Tibial nerve (tissue), 4 donors: ENCODE data around the gene PNMA6A. TPM values are rescaled to one million over a fixed set of nuclear protein-coding genes. Genes with fewer than 3 reads are reported as not detected.

Experiments used
- DNase-seq, 2 donors: peaks; one replicate each; pipeline ENCODE4 v3.0.0-alpha.2; 2019; ENCODE audit warnings: low spot score in 2 of 2
- H3K27ac ChIP-seq, 4 donors: fragments of 200-600 bp; sonication (generic) in 3 of 4; one replicate each; pipeline ENCODE4 v1.5.1; 2017 to 2019; ENCODE audit warnings: mild to moderate bottlenecking in 1 of 4
- H3K27me3 ChIP-seq, 2 donors: fragments of 200-600 bp; sonication (generic) in 1 of 2; one replicate each; pipeline versions ENCODE4 v1.5.1 to v1.6.0; 2017 to 2019
- H3K36me3 ChIP-seq, 3 donors: fragments of 200-600 bp; sonication (generic); one replicate each; pipeline ENCODE4 v1.5.1; 2018 to 2019
- H3K4me1 ChIP-seq, 4 donors: fragments of 200-600 bp; sonication (generic) in 3 of 4; one replicate each; pipeline ENCODE4 v1.5.1; 2017 to 2019
- H3K4me3 ChIP-seq, 4 donors: fragments of 200-600 bp; sonication (generic) in 3 of 4; one replicate each; pipeline ENCODE4 v1.5.1; 2017 to 2019; ENCODE audit warnings: mild to moderate bottlenecking in 1 of 4, moderate library complexity in 1 of 4
- H3K9me3 ChIP-seq, 4 donors: fragments of 200-600 bp; sonication (generic) in 3 of 4; one replicate each; pipeline ENCODE4 v1.5.1; 2017 to 2019
- EP300 ChIP-seq, 2 donors: sonication (generic); formaldehyde crosslinking; IDR thresholded peaks; one replicate each; pipeline ENCODE4 v1.6.1; 2017; ENCODE audit warnings: antibody characterized with exemption in 2 of 2, mild to moderate bottlenecking in 1 of 2
- POLR2A ChIP-seq, 2 donors: fragments of 450-650 bp; IDR thresholded peaks; one replicate each; pipeline ENCODE4 v1.6.1; 2017; ENCODE audit warnings: antibody characterized with exemption in 2 of 2, mild to moderate bottlenecking in 2 of 2, moderate library complexity in 2 of 2
- WGBS, 2 donors: methylation state at CpG; one replicate each; pipeline ENCODE4 v1.1.5; 2018; 5-methylcytosine and 5-hydroxymethylcytosine counted together
- total RNA-seq, 4 donors: library from RNA; depleted of rRNA; stranded (reverse); fragments of >200 nt; gene quantifications; one replicate each; pipeline ENCODE4 v1.1.0, GENCODE V29; 2016
- TF ChIP-seq, protein P1 (sequence below), 5 experiments: fragments of 200-600 bp in 3 of 5; fragments of 450-650 bp in 2 of 5; sonication (generic) in 3 of 5; IDR thresholded peaks; one replicate each; pipeline ENCODE4 v1.5.1; 2016 to 2019; ENCODE audit warnings: antibody characterized with exemption in 5 of 5, mild to moderate bottlenecking in 3 of 5, moderate library complexity in 2 of 5

The PNMA6A gene
- total RNA-seq, 4 donors from 2014 or later, result 1.8 to 3.6 (median 2.2) TPM

DNA sequence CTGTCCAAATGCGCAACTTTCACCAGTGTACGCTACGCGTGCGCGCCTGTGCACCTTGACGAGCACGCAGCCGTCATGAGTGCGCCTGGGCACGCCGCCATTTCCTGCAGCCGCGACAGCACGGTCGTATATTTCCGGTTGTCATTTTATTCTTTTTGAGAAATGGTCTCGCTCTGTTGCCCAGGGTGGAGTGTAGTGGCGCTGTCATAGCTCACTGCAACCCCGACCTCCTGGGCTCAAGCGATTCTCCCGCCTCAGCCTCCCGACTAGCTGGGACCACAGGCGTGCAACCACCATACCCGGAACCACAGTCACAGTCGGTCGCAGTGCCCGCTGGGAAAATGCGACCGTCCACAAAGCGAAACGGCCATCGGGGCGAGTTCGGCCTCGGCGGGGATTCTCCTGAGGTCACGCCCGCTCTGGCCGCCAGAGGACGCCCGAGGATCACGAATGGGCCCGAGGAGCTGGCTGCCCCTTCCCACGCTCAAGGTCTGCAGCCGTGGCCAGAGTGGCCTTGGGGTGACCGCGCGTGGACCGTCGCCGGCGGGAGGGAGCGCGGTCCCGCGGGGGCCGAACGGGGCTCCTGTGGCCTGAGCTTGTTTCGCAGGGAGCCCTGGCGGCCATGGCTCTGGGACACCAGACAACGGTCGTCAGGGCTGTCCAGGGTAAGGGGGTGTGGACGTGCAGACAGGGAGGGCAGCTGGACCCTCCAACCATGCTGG lies 39.7 kb upstream of the PNMA6A start:
- H3K27ac ChIP-seq, result peak overlapping the region in 1 of 4 donors; percentile 19
- H3K4me1 ChIP-seq, result peaks cover 0 to 6% (median 0%) of the 10 kb centered on the region in 4 donors
- peak; percentile 41 to 68 for DNase-seq
- H3K36me3 ChIP-seq, result no peaks in the 10 kb centered on the region
- no peaks in the 10 kb centered on the region for H3K9me3 ChIP-seq
- no peak for TF ChIP-seq EP300 (IDR thresholded peaks at IDR 0.05)
- TF ChIP-seq, protein P1, sequence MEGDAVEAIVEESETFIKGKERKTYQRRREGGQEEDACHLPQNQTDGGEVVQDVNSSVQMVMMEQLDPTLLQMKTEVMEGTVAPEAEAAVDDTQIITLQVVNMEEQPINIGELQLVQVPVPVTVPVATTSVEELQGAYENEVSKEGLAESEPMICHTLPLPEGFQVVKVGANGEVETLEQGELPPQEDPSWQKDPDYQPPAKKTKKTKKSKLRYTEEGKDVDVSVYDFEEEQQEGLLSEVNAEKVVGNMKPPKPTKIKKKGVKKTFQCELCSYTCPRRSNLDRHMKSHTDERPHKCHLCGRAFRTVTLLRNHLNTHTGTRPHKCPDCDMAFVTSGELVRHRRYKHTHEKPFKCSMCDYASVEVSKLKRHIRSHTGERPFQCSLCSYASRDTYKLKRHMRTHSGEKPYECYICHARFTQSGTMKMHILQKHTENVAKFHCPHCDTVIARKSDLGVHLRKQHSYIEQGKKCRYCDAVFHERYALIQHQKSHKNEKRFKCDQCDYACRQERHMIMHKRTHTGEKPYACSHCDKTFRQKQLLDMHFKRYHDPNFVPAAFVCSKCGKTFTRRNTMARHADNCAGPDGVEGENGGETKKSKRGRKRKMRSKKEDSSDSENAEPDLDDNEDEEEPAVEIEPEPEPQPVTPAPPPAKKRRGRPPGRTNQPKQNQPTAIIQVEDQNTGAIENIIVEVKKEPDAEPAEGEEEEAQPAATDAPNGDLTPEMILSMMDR (IDR thresholded peaks at IDR 0.05), result peak; percentile 70 to 94 (median 84)
- WGBS, 2 donors, result 55 to 58% methylated on average over 18 to 48 of the region's 64 CpGs
- no peaks in the 10 kb centered on the region for H3K27me3 ChIP-seq
- peak overlapping the region in 3 of 4 donors; percentile 14 to 43 (median 40) for H3K4me3 ChIP-seq

DNA sequence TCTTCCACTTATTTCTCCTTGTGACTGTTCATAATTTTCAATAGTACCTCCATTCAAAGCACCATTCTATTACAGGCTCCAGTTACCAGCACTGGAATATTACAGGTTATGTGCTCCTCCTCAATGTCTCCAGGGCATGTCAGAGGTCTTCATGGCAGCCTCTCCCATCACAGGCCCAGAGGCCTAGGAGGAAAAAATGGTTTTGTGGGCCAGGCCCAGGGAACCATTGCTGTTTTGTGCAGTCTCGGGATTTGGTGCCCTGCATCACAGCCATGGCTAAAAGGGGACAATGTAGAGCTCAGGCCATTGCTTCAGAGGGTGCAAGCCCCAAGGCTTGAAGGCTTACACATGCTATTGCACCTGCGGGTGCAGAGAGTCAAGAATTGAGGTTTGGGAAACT lies 23.2 kb upstream of the PNMA6A start:
- no peaks in the 10 kb centered on the region for H3K27me3 ChIP-seq
- H3K4me3 ChIP-seq, result no peak overlapping the region
- 89 to 100% methylated on average over 1 to 2 of the region's 2 CpGs for WGBS, 2 donors
- no peaks in the 10 kb centered on the region for H3K36me3 ChIP-seq
- H3K4me1 ChIP-seq, result no peaks in the 10 kb centered on the region
- DNase-seq, result no peak
- no peak overlapping the region for H3K27ac ChIP-seq
- TF ChIP-seq POLR2A (IDR thresholded peaks at IDR 0.05) (no peak), EP300 (IDR thresholded peaks at IDR 0.05) (no peak)
- TF ChIP-seq, protein P1 (IDR thresholded peaks at IDR 0.05), result no peak
- peaks cover 0 to 4% (median 2%) of the 10 kb centered on the region in 4 donors for H3K9me3 ChIP-seq

DNA sequence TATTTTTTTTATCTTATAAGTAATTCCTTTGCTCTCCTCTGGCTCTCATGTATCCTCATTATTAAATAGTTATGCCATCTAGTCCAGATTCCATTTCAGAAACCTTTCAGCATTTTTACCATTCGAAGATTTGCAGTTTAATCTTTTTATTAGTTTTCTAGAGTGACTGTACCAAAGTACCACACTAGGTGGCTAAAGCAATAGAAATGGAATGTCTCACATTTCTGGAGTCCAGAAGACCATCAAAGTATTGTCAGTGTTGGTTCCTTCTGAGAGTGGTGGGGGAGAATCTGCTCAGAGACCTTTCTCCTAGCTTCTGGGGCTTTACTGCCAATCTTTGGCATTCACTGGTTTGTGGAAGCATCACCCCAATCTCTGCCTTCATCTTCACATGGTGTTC lies 19.7 kb upstream of the PNMA6A start:
- TF ChIP-seq POLR2A (IDR thresholded peaks at IDR 0.05), result no peak
- no peak for TF ChIP-seq EP300 (IDR thresholded peaks at IDR 0.05)
- TF ChIP-seq, protein P1 (IDR thresholded peaks at IDR 0.05), result no peak
- DNase-seq, result no peak
- peaks cover 0 to 13% (median 0%) of the 10 kb centered on the region in 4 donors for H3K4me1 ChIP-seq
- H3K9me3 ChIP-seq, result peaks cover 0 to 4% (median 2%) of the 10 kb centered on the region in 4 donors
- H3K36me3 ChIP-seq, result no peaks in the 10 kb centered on the region
- H3K4me3 ChIP-seq, result no peak overlapping the region
- 70 to 92% methylated on average over 1 of the region's 1 CpG for WGBS, 2 donors
- peaks cover 0 to 15% of the 10 kb centered on the region in 2 donors for H3K27me3 ChIP-seq
- H3K27ac ChIP-seq, result no peak overlapping the region

DNA sequence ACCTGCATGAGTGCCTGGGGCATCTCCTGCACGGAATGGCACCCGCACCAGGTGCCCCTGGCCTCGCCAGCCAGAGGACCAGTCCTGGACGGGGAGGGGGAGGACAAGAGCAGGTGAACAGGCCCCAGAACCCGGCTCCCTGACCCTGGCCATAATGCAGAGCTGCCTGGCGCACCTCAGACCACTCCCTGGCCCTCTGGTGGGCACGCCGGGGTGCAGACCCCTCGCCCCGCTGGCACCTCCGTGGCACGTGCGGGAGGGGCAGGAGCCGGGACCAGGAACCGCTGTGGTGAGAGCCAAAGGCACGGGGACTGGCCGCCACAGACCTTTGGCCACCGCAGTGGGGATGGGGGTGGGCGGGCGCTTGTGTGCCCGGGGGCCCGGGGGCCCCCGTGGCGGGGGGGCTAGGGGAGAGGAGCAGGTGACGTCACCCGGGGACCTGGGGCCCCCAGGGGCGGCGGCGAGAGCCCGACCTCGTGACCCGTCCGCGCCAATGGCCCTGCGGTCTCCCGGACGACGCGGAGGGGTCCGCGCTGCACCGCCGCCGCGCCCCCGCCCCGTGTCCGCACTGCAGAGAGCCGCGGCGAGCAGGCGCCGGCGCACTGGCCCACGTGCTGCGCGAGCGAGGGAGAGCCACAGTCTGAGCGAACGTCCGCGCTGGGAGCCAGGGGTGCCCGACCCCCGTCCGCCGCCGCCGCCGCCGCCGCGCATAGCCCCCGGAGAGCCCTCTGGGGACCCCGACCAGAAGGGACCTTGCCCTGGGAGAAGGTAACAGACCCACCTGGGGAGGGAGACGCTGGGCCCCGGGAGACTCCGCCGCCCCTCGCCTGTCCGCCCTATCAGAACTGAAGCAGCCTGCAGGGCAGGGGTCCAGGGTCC lies 16.1 kb upstream of the PNMA6A start, which contains the start of gene PNMA3:
Gene PNMA3, plus strand, starts transcription at position 600 of the 879 bp plus-strand sequence. CDS start 586 bp downstream, outside the sequence.
- TF ChIP-seq, protein P1 (IDR thresholded peaks at IDR 0.05), result no peak
- TF ChIP-seq POLR2A (IDR thresholded peaks at IDR 0.05) (no peak), EP300 (IDR thresholded peaks at IDR 0.05) (no peak)
- H3K9me3 ChIP-seq, result no peaks in the 10 kb centered on the region
- WGBS, 2 donors, result 20 to 59% methylated on average over 7 to 46 of the region's 80 CpGs
- H3K27me3 ChIP-seq, result peaks cover 0 to 26% of the 10 kb centered on the region in 2 donors
- H3K4me3 ChIP-seq, result peak within 1 kb of the TSS in 1 of 4 donors; percentile 42
- peaks cover 0 to 13% (median 0%) of the 10 kb centered on the region in 4 donors for H3K4me1 ChIP-seq
- DNase-seq, result no peak
- no peak within 1 kb of the TSS for H3K27ac ChIP-seq
- H3K36me3 ChIP-seq, result no peaks in the 10 kb centered on the region
